Raji (cell line): Measurements from ENCODE around the gene CACNA1A.

ENCODE experiments used
- POLR2A ChIP-seq: IDR thresholded peaks from 2 replicates; pipeline ENCODE4 v1.6.1; 2011; ENCODE audit warnings: low read depth, low read length, control low read depth; ENCODE audit not compliant: insufficient read depth

Gene CACNA1A

GRCh38 chr19:13408889-13409518 is 97.3 kb downstream of the CACNA1A start:
- no peak for TF ChIP-seq POLR2A

DNA sequence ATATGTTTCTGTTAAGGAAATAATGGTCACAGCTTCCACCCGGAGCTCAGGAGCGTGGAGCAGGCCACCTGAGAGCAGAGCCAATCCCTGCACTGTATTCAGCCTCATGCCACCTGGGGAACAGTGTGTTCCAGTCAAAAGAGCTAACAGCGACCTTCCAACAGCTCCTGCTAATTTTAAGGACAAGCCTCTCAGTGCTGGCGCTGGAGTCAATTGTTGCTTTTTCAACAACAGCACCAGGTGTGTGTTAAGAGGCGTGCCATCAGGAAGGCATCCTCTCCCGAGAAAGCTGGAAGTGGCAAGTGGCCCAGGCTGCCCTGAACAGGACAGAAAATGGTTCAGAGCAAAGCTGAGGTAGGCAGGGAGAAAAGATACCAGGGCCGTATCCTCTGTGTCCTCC is 102.0 kb downstream of the CACNA1A start:
- no peak for TF ChIP-seq POLR2A

GRCh38 chr19:13401388-13401787 is 104.9 kb downstream of the CACNA1A start:
- TF ChIP-seq POLR2A, result no peak

DNA sequence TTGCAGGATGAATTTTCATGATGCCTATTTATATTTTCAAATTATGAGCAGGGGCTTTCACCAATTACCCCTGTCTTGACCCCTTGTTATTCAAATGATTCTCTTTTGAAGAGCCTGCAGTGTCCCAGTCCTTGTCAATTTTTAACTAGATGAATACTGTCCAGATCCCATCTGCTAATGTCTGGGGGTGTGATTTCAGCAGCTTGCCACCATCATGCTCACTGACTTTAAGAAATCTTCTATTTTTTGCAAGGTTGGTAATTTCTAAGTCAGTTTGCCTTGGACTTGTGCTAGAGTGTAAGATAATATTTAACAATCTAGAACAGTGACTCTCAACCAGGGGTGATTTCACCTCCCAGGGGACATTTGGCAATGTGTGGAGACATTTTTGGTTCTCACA is 106.0 kb downstream of the CACNA1A start:
- no peak for TF ChIP-seq POLR2A

- no peak for TF ChIP-seq POLR2A
Observed at GRCh38 chr19:13399746-13400145, 106.5 kb downstream of the CACNA1A start.

DNA sequence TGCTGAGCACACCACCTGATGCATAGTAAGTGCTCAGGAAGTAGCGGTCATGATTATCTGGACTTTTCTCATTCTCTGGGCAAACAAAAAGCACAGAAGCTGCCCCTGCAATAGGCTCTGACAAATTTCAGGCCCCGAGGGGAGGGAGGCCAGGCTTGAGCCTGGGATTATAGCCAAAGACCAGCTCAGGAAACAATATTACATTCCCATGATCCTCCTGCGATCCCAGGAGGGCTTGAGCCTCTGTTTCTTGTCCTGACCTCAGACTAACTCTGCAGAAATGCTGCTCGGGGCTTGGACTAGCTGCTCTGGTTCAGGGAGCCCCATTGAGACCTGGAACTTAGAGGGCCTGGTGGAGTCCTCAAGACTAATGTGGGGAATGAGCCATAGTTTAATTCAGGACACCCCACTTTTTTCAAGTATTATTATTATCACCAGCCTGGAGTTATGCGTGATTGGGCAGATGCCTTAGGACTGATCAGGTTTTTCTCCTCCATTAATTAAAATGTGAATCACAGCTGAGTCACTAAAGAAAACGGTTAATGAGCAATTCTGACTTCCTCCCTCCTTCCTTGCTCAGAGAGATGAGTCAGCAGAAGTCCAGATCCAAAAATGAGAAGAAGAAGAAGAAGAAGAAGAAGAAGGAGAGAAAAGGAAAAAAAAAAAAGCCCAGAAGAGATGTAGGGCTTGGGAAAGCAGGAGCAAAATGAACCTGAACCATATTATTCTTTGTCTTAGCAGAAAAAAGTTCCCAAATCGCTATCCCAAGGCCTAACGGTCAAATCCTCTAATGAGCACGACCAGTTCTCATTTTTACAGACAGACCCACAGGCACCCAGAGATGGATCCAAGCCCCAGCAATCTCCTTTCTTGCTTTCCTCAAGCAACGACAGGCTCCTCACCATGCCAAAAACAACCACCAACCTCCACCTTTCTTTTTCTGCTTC is 107.2 kb downstream of the CACNA1A start:
- TF ChIP-seq POLR2A, result no peak

- no peak for TF ChIP-seq POLR2A
Observed at GRCh38 chr19:13398182-13398581, 108.1 kb downstream of the CACNA1A start.

GRCh38 chr19:13396250-13397080 is 109.8 kb downstream of the CACNA1A start:
- TF ChIP-seq POLR2A, result no peak

DNA sequence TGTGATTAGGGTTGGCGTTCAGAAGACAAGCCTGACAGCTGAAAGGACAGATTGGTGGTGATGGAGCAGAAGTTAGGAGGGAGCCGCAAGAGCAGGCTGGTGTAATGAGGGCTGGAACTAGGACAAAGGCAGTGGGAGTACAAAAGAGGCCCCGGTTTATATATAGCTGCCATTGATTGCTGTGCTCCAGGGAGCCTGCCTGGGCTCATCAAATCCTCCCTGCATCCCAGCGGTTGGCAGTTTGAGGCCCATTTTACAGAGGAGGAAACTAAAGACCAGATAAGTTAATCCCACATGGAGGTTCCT is 123.7 kb downstream of the CACNA1A start:
- no peak for TF ChIP-seq POLR2A

- no peak for TF ChIP-seq POLR2A
Observed at GRCh38 chr19:13381827-13382632, 124.2 kb downstream of the CACNA1A start.

- no peak for TF ChIP-seq POLR2A
Observed at GRCh38 chr19:13376537-13376936, 129.7 kb downstream of the CACNA1A start.

GRCh38 chr19:13373599-13373998 is 132.7 kb downstream of the CACNA1A start:
- no peak for TF ChIP-seq POLR2A

DNA sequence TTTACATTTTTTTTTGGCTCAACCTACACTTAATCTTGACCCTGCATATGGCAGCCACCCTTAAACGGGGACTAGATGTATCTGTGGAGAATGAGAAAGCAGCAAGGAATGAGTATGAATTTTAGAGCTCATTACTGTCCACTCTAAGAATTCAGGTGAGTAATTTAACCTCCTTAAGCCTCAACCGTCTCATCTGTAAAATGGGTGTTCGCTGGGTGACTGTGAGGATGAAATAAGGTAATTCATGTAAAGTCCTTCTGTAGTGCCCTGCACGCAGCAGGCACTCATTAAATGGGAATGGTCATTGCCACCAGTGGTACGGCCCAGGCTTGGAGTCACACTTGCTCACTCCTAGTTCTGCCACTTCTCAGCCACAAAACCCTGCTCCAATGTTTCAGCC is 135.3 kb downstream of the CACNA1A start:
- TF ChIP-seq POLR2A, result no peak

- no peak for TF ChIP-seq POLR2A
Observed at GRCh38 chr19:13366529-13367143, 139.6 kb downstream of the CACNA1A start.
